ENCODE measurements around the gene SPRN.

DNA sequence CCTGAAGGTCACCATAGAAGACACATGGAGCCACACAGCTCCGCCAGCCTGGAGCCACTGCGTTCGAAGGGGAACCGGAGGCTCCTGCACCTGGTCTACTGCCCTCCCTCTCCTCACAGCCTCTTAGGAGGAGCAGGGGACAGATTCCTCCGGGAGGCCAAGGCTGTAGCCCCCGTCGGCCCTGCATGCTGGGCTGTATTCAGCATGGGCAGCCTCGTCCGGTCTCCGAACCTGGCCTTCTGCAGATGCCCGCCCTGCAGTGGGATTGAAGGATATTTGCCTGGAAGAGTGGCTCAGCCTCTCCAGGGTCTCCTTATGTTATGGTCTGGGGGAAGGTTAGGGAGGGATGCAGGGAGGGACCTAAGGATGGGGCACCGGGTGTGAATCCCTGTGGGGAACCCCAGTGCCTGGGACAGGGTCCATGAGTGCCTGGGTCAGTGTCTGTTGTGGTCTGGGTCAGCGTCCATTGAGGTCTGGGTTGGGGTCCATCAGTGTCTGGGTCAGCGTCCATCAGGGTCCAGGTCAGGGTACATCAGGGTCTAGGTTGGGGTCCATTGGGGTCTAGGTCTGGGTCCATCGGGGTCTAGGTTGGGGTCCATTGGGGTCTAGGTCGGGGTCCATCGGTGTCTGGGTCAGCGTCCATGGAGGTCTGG lies 16.3 kb upstream of the SPRN start:
- TF ChIP-seq POLR2A (IDR thresholded peaks at IDR 0.05) = no peak
- no peak for TF ChIP-seq POLR2AphosphoS5 (IDR thresholded peaks at IDR 0.05)
- TF ChIP-seq, protein P1, sequence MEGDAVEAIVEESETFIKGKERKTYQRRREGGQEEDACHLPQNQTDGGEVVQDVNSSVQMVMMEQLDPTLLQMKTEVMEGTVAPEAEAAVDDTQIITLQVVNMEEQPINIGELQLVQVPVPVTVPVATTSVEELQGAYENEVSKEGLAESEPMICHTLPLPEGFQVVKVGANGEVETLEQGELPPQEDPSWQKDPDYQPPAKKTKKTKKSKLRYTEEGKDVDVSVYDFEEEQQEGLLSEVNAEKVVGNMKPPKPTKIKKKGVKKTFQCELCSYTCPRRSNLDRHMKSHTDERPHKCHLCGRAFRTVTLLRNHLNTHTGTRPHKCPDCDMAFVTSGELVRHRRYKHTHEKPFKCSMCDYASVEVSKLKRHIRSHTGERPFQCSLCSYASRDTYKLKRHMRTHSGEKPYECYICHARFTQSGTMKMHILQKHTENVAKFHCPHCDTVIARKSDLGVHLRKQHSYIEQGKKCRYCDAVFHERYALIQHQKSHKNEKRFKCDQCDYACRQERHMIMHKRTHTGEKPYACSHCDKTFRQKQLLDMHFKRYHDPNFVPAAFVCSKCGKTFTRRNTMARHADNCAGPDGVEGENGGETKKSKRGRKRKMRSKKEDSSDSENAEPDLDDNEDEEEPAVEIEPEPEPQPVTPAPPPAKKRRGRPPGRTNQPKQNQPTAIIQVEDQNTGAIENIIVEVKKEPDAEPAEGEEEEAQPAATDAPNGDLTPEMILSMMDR (IDR thresholded peaks at IDR 0.05) = no peak

Measured in stomach (tissue), 4 donors.